Measurements from ENCODE around the gene TRDN.
"Not testable (repeated sequence)": the region's sequence is repeated elsewhere in the genome, so short reads cannot be mapped to it uniquely, and the experiment has no call there.

The TRDN gene

GRCh38 chr6:123454448-123454847 lies 182.3 kb downstream of the TRDN start:
- DNase-seq (ENCODE audit: low spot score), result no peak

GRCh38 chr6:123453071-123453470 lies 183.7 kb downstream of the TRDN start:
- not testable (repeated sequence) for H3K27ac ChIP-seq; DNase-seq (ENCODE audit: low spot score); H3K4me3 ChIP-seq

More at GRCh38 chr6:123454448-123454847, 182.3 kb downstream of the TRDN start:
- H3K4me3 ChIP-seq, result no peak overlapping the region
- H3K27ac ChIP-seq, result no peak overlapping the region
- no peak for TF ChIP-seq CTCF (IDR thresholded peaks at IDR 0.05)

GRCh38 chr6:123448306-123448884 lies 188.4 kb downstream of the TRDN start:
- Histone ChIP-seq H3K4me3 (no peak overlapping the region), H3K27ac (no peak overlapping the region)
- no peak for DNase-seq (ENCODE audit: low spot score)
- no peak for TF ChIP-seq CTCF (IDR thresholded peaks at IDR 0.05)

GRCh38 chr6:123447315-123447937 lies 189.3 kb downstream of the TRDN start:
- Histone ChIP-seq H3K27ac (no peak overlapping the region), H3K4me3 (no peak overlapping the region)
- no peak for DNase-seq (ENCODE audit: low spot score)
- no peak for TF ChIP-seq CTCF (IDR thresholded peaks at IDR 0.05)

GRCh38 chr6:123439371-123439770 lies 197.4 kb downstream of the TRDN start:
- Histone ChIP-seq H3K27ac (no peak overlapping the region), H3K4me3 (no peak overlapping the region)
- no peak for TF ChIP-seq CTCF (IDR thresholded peaks at IDR 0.05)
- DNase-seq (ENCODE audit: low spot score), result no peak

GRCh38 chr6:123434186-123434585 lies 202.6 kb downstream of the TRDN start:
- no peak for TF ChIP-seq CTCF (IDR thresholded peaks at IDR 0.05)
- Histone ChIP-seq H3K27ac (no peak overlapping the region), H3K4me3 (no peak overlapping the region)
- no peak for DNase-seq (ENCODE audit: low spot score)

- Histone ChIP-seq H3K27ac (no peak overlapping the region), H3K4me3 (no peak overlapping the region)
- no peak for TF ChIP-seq CTCF (IDR thresholded peaks at IDR 0.05)
- DNase-seq (ENCODE audit: low spot score), result no peak
These were observed 205.8 kb downstream of the TRDN start for GRCh38 chr6:123430970-123431369.

Data from coronary artery (tissue), 2 donors.